Lung microvascular endothelial cell (primary cell): ENCODE data around the gene ATP13A4. TPM values are rescaled to one million over a fixed set of nuclear protein-coding genes. Genes with fewer than 3 reads are reported as not detected.
A peak's percentile ranks its signal among the peaks of the same experiment; 100 is the strongest.

ENCODE experiments used
- DNase-seq, 2 donors: peaks; one replicate each; pipeline versions ENCODE4 v3.0.0 to v3.0.0-alpha.2; 2010; ENCODE audit warnings: low read depth in 2 of 2
- total RNA-seq: library from RNA; depleted of rRNA; stranded (reverse); fragments of >200 nt; gene quantifications from 2 replicates; pipeline ENCODE4 v1.2.1, GENCODE V29; 2014

Gene ATP13A4
- under 0.01 TPM in 1 of 2 replicates, not detected in the other for total RNA-seq

- no peak for DNase-seq
Measured at GRCh38 chr3:193554811-193555210, at the start of gene ATP13A4. Gene ATP13A4 (minus strand): TSS chr3:193554895. CDS start chr3:193554799, 96 bp downstream.

GRCh38 chr3:193599393-193599792 is 44.7 kb upstream of the ATP13A4 start:
- no peak for DNase-seq

- no peak for DNase-seq
Measured at GRCh38 chr3:193598202-193598601, 43.5 kb upstream of the ATP13A4 start.

GRCh38 chr3:193595939-193596487 is 41.3 kb upstream of the ATP13A4 start:
- no peak for DNase-seq

GRCh38 chr3:193594946-193595689 is 40.4 kb upstream of the ATP13A4 start:
- no peak for DNase-seq

- peak; percentile 48 to 56 for DNase-seq
Measured at GRCh38 chr3:193593668-193594030, 39.0 kb upstream of the ATP13A4 start.

GRCh38 chr3:193592841-193593667 is 38.4 kb upstream of the ATP13A4 start, which contains the start of gene OPA1:
Gene OPA1 (plus strand): TSS chr3:193593208. CDS start chr3:193593378, 170 bp downstream.
- DNase-seq: peak; percentile 99

GRCh38 chr3:193590088-193590856 is 35.6 kb upstream of the ATP13A4 start:
- DNase-seq: peak in 1 of 2 donors; percentile 64

- DNase-seq: no peak
Measured at GRCh38 chr3:193589616-193590015, 34.9 kb upstream of the ATP13A4 start.

GRCh38 chr3:193589129-193589528 is 34.4 kb upstream of the ATP13A4 start:
- DNase-seq: no peak

- no peak for DNase-seq
Measured at GRCh38 chr3:193586526-193586925, 31.8 kb upstream of the ATP13A4 start.

- DNase-seq: no peak
Measured at GRCh38 chr3:193585530-193585929, 30.8 kb upstream of the ATP13A4 start.

- no peak for DNase-seq
Measured at GRCh38 chr3:193574488-193575070, 19.9 kb upstream of the ATP13A4 start.

- DNase-seq: no peak
Measured at GRCh38 chr3:193573403-193574191, 18.9 kb upstream of the ATP13A4 start.

GRCh38 chr3:193572426-193572908 is 17.8 kb upstream of the ATP13A4 start:
- peak; percentile 70 to 77 for DNase-seq

GRCh38 chr3:193569119-193569518 is 14.4 kb upstream of the ATP13A4 start:
- no peak for DNase-seq

GRCh38 chr3:193564012-193564411 is 9.3 kb upstream of the ATP13A4 start:
- DNase-seq: peak; percentile 8

- DNase-seq: no peak
Measured at GRCh38 chr3:193563426-193563825, 8.7 kb upstream of the ATP13A4 start.

- no peak for DNase-seq
Measured at GRCh38 chr3:193560870-193561269, 6.2 kb upstream of the ATP13A4 start.

GRCh38 chr3:193560091-193560490 is 5.4 kb upstream of the ATP13A4 start:
- no peak for DNase-seq
